ENCODE results near the gene MED23. TPM values are rescaled to one million over a fixed set of nuclear protein-coding genes. Genes with fewer than 3 reads are reported as not detected.

MED23 gene
- total and polyA plus RNA-seq, 10 of the 15 experiments (the other 5 are each of a cell fraction or from before 2014, with no cell fraction given) = 7.1 to 42.9 (median 19.6) TPM

DNA sequence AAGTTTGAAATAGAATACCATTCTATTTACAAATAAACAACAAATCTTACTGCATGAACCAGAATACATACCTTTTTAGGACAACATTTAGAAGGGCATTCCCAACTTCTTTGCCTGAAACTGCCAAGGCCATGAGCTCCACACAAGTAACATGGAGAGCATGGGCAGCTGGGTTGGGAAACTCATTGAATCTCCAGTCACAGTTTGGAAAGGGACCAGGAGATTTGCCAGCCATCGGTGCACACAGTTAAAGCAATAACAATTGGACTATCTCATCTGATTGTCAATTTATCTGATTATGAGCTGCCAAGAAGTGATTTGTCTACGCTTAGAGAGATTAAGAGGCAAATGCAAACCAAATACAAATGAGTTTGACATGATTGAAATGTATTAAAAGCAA is 35.1 kb downstream of the MED23 start (continued):
- TF ChIP-seq POLR2AphosphoS2 (IDR thresholded peaks at IDR 0.05; ENCODE audit: low read depth, low read length) = no peak
- TF ChIP-seq, protein P1, sequence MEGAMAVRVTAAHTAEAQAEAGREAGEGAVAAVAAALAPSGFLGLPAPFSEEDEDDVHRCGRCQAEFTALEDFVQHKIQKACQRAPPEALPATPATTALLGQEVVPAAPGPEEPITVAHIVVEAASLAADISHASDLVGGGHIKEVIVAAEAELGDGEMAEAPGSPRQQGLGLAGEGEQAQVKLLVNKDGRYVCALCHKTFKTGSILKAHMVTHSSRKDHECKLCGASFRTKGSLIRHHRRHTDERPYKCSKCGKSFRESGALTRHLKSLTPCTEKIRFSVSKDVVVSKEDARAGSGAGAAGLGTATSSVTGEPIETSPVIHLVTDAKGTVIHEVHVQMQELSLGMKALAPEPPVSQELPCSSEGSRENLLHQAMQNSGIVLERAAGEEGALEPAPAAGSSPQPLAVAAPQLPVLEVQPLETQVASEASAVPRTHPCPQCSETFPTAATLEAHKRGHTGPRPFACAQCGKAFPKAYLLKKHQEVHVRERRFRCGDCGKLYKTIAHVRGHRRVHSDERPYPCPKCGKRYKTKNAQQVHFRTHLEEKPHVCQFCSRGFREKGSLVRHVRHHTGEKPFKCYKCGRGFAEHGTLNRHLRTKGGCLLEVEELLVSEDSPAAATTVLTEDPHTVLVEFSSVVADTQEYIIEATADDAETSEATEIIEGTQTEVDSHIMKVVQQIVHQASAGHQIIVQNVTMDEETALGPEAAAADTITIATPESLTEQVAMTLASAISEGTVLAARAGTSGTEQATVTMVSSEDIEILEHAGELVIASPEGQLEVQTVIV (IDR thresholded peaks at IDR 0.05; ENCODE audit: borderline replicate concordance, partially characterized antibody) = no peak
- TF ChIP-seq BHLHE40 (IDR thresholded peaks at IDR 0.05; ENCODE audit: borderline replicate concordance in 1 of 2, low read depth in 2 of 2, low read length in 1 of 2) = no peak
- TF ChIP-seq RELA (IDR thresholded peaks at IDR 0.05; ENCODE audit: borderline replicate concordance, partially characterized antibody) = no peak
- TF ChIP-seq YY1 (IDR thresholded peaks at IDR 0.05; ENCODE audit: low read depth, low read length) = no peak
- no peak for TF ChIP-seq ETV6 (conservative IDR thresholded peaks at IDR 0.05 in 1 of 2, IDR thresholded peaks at IDR 0.05 in 1 of 2; ENCODE audit: borderline replicate concordance in 1 of 2, low read depth in 1 of 2)

DNA sequence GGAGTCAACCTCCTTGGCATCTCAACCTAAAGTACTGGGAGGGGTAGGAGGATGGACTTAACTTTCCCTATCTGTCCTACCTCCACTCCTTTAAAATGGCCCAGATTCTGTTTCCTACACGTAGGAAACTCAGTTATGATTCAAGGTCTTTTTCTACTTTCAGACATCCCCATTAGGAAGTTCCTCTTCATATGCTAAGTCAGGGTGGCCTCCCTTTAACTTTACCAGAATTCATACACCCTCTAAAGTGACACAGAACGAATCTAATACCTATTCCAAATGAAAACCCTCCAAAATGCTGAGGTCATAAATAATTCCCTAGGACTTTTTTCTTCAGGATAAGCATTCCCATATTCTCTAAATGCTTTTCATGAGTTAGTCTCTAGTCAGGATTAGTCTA is 39.4 kb downstream of the MED23 start:
- CTCF ChIA-PET = no interaction called here
- Histone ChIP-seq H3K27me3 (replicated peaks in 1 of 2; ENCODE audit: control insufficient read depth in 2 of 2, insufficient read depth in 2 of 2, low read length in 1 of 2) (no peaks in the 10 kb centered on the region), H3K4me2 (ENCODE audit: control insufficient read depth, insufficient read depth) (no peak overlapping the region), H2AFZ (ENCODE audit: control insufficient read depth, low read depth, low read length) (no peak overlapping the region), H3K9me3 (replicated peaks; ENCODE audit: control insufficient read depth, insufficient read depth, low read length) (no peaks in the 10 kb centered on the region), H4K20me1 (ENCODE audit: control insufficient read depth, insufficient read depth) (no peaks in the 10 kb centered on the region), H3K4me3 (no peak overlapping the region), H3K4me1 (ENCODE audit: control insufficient read depth, insufficient read depth, low read length) (no peaks in the 10 kb centered on the region), H3K36me3 (ENCODE audit: control insufficient read depth in 2 of 2, insufficient read depth in 2 of 2, low read length in 1 of 2) (peaks cover 0 to 15% of the 10 kb centered on the region in 2 experiments; a peak in 2 of 4 replicates), H3K79me2 (ENCODE audit: control insufficient read depth, insufficient read depth, low read length) (no peaks in the 10 kb centered on the region), H3K27ac (ENCODE audit: control insufficient read depth, insufficient read depth) (no peak overlapping the region), H3K9ac (ENCODE audit: control insufficient read depth, insufficient read depth, low read length) (no peak overlapping the region)
- WGBS (ENCODE audit: insufficient coverage, insufficient replicate concordance, low lambda C conversion rate, missing lambda C conversion rate) = 91% methylated on average over 2 of the region's 2 CpGs
- in situ Hi-C loops (cut with MboI) (no loop called here), intact Hi-C loops (cut with micrococcal nuclease; ENCODE audit: unreplicated experiment) (no loop called here)
- POLR2A ChIA-PET = no interaction called here
- FAIRE-seq = no peak
- DNase-seq (ENCODE audit: low read depth, low spot score) = no peak
- ATAC-seq = no peak
- SMC1A ChIA-PET (ENCODE audit: uncharacterized antibody, unreplicated experiment) = no interaction called here
- RAD21 ChIA-PET (ENCODE audit: unreplicated experiment) = no interaction called here
- no TSS peak for BruUV-seq (replicated peaks)
- no peak for TF ChIP-seq SMAD5 (IDR thresholded peaks at IDR 0.05; ENCODE audit: low read depth)
- no peak for TF ChIP-seq MTA3 (IDR thresholded peaks at IDR 0.05; ENCODE audit: borderline replicate concordance, low read length)
- TF ChIP-seq KAT2A (conservative IDR thresholded peaks at IDR 0.05; ENCODE audit: control insufficient read depth, low read depth, low read length) = no peak
- TF ChIP-seq KDM1A (IDR thresholded peaks at IDR 0.05; ENCODE audit: borderline replicate concordance) = no peak
- no peak for TF ChIP-seq HDAC6 (IDR thresholded peaks at IDR 0.05; ENCODE audit: unreplicated experiment)
- TF ChIP-seq RELA (IDR thresholded peaks at IDR 0.05; ENCODE audit: borderline replicate concordance, partially characterized antibody) = no peak
- TF ChIP-seq SMC3 (IDR thresholded peaks at IDR 0.05; ENCODE audit: borderline replicate concordance, low read length) = no peak
- TF ChIP-seq EGR1 (IDR thresholded peaks at IDR 0.05; ENCODE audit: borderline replicate concordance in 1 of 2, low read depth in 2 of 2, low read length in 2 of 2) = no peak
- TF ChIP-seq CBFB (IDR thresholded peaks at IDR 0.05; ENCODE audit: low read depth) = no peak
- TF ChIP-seq, protein P2, sequence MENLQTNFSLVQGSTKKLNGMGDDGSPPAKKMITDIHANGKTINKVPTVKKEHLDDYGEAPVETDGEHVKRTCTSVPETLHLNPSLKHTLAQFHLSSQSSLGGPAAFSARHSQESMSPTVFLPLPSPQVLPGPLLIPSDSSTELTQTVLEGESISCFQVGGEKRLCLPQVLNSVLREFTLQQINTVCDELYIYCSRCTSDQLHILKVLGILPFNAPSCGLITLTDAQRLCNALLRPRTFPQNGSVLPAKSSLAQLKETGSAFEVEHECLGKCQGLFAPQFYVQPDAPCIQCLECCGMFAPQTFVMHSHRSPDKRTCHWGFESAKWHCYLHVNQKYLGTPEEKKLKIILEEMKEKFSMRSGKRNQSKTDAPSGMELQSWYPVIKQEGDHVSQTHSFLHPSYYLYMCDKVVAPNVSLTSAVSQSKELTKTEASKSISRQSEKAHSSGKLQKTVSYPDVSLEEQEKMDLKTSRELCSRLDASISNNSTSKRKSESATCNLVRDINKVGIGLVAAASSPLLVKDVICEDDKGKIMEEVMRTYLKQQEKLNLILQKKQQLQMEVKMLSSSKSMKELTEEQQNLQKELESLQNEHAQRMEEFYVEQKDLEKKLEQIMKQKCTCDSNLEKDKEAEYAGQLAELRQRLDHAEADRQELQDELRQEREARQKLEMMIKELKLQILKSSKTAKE (IDR thresholded peaks at IDR 0.05; ENCODE audit: low read depth, poor library complexity, severe bottlenecking) = no peak
- no peak for TF ChIP-seq LARP7 (IDR thresholded peaks at IDR 0.05)
- TF ChIP-seq ZNF207 (IDR thresholded peaks at IDR 0.05; ENCODE audit: borderline replicate concordance) = no peak
- TF ChIP-seq ETV6 (conservative IDR thresholded peaks at IDR 0.05 in 1 of 2, IDR thresholded peaks at IDR 0.05 in 1 of 2; ENCODE audit: borderline replicate concordance in 1 of 2, low read depth in 1 of 2) = no peak
- no peak for TF ChIP-seq DPF2 (IDR thresholded peaks at IDR 0.05)
- TF ChIP-seq RUNX3 (IDR thresholded peaks at IDR 0.05; ENCODE audit: low read length) = no peak
- TF ChIP-seq TCF7 (IDR thresholded peaks at IDR 0.05; ENCODE audit: borderline replicate concordance) = no peak

All from GM12878 (cell line).